Chondrocyte (in vitro differentiated cells): ENCODE results near the gene SYPL1. TPM values are rescaled to one million over a fixed set of nuclear protein-coding genes. Genes with fewer than 3 reads are reported as not detected.

ENCODE experiments used
- DNase-seq: peaks from one replicate; pipeline ENCODE4 v3.0.0; 2021; ENCODE audit warnings: mixed read lengths, low spot score
- H3K27ac Mint-ChIP-seq: one replicate; pipeline ENCODE4 v1.8.0; 2021; ENCODE audit warnings: mild to moderate bottlenecking, moderate library complexity, mixed read lengths; ENCODE audit not compliant: unreplicated experiment
- H3K27me3 Mint-ChIP-seq: 2 replicates; pipeline ENCODE4 v1.8.0; 2021; ENCODE audit warnings: low read depth, mixed read lengths
- H3K36me3 Mint-ChIP-seq: 2 replicates; pipeline ENCODE4 v1.8.0; 2021; ENCODE audit warnings: low read depth, mixed read lengths
- H3K4me1 Mint-ChIP-seq: 2 replicates; pipeline ENCODE4 v1.8.0; 2021; ENCODE audit warnings: low read depth, mild to moderate bottlenecking, mixed read lengths
- H3K4me3 Mint-ChIP-seq: one replicate; pipeline ENCODE4 v1.8.0; 2021; ENCODE audit warnings: mild to moderate bottlenecking, moderate library complexity, mixed read lengths; ENCODE audit not compliant: unreplicated experiment
- H3K9me3 Mint-ChIP-seq: 2 replicates; pipeline ENCODE4 v1.8.0; 2021; ENCODE audit warnings: low read depth, mixed read lengths
- CTCF ChIP-seq: fragments of 200-600 bp; sonication (generic); IDR thresholded peaks from 2 replicates; pipeline ENCODE4 v1.5.0; 2021; ENCODE audit warnings: antibody characterized with exemption, mild to moderate bottlenecking, moderate library complexity
- total RNA-seq: library from RNA; stranded (reverse); gene quantifications from 3 replicates; pipeline ENCODE4 v1.2.1, GENCODE V29; 2021

SYPL1 gene
- total RNA-seq, 1 donor from 2014 or later, result 71.8 TPM

DNA sequence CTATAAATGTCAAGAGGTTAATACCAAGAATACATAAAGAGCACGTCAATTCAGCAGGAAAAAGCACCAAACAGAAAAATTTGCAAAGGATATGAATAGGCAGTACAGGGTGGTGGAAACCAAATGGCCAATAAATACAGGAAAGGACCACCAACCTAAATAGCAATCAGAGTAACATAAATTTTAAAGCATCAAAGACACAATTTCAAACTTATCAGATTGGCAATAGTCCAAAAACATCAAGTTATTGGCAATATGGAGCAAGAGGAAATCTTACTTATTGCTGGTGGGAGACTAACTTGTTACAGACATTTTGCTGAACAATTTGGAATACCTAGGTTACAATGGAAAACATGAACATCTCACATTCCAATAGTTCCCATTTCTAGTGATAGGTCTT lies 24.1 kb downstream of the SYPL1 start:
- DNase-seq, result no peak
- no peak overlapping the region for H3K4me3 Mint-ChIP-seq
- peaks cover 2% of the 10 kb centered on the region for H3K9me3 Mint-ChIP-seq
- no peak overlapping the region for H3K27ac Mint-ChIP-seq
- TF ChIP-seq CTCF, result no peak
- H3K27me3 Mint-ChIP-seq, result no peaks in the 10 kb centered on the region
- no peaks in the 10 kb centered on the region for H3K4me1 Mint-ChIP-seq
- peaks cover 26% of the 10 kb centered on the region for H3K36me3 Mint-ChIP-seq

DNA sequence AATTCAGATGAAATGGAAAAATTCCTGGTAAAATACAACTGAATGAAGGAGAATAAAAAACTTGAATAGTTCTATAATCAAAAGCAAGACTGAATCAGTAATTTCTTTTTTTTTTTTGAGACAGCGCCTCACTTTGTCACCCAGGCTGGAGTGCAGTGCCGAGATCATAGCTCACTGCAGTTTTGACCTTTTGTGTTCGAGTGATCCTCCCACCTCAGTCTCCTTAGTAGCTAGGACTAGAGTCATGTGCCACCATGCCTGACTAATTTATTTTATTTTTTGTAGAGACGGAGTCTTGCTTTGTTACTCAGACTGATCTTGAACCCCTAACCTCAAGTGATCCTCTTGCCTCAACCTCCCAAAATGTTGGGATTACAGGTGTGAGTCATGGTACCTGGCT lies 26.1 kb downstream of the SYPL1 start:
- no peak for DNase-seq
- Mint-ChIP-seq H3K36me3 (peaks cover 17% of the 10 kb centered on the region), H3K27ac (no peak overlapping the region), H3K4me1 (no peaks in the 10 kb centered on the region), H3K9me3 (peaks cover 2% of the 10 kb centered on the region), H3K27me3 (no peaks in the 10 kb centered on the region), H3K4me3 (no peak overlapping the region)
- TF ChIP-seq CTCF, result no peak

GRCh38 chr7:106085015-106085414 lies 27.1 kb downstream of the SYPL1 start:
- no peaks in the 10 kb centered on the region for H3K27me3 Mint-ChIP-seq
- no peak overlapping the region for H3K4me3 Mint-ChIP-seq
- H3K36me3 Mint-ChIP-seq, result peaks cover 12% of the 10 kb centered on the region
- H3K4me1 Mint-ChIP-seq, result no peaks in the 10 kb centered on the region
- H3K27ac Mint-ChIP-seq, result no peak overlapping the region
- H3K9me3 Mint-ChIP-seq, result peaks cover 2% of the 10 kb centered on the region
- no peak for DNase-seq
- no peak for TF ChIP-seq CTCF

- no peak for DNase-seq
- H3K4me1 Mint-ChIP-seq, result no peaks in the 10 kb centered on the region
Observed at GRCh38 chr7:106083717-106084116, 28.4 kb downstream of the SYPL1 start.

GRCh38 chr7:106082087-106082854 lies 29.8 kb downstream of the SYPL1 start:
- no peaks in the 10 kb centered on the region for H3K36me3 Mint-ChIP-seq
- H3K9me3 Mint-ChIP-seq, result peaks cover 3% of the 10 kb centered on the region
- H3K4me1 Mint-ChIP-seq, result no peaks in the 10 kb centered on the region
- H3K4me3 Mint-ChIP-seq, result no peak overlapping the region
- H3K27ac Mint-ChIP-seq, result no peak overlapping the region
- DNase-seq, result no peak
- H3K27me3 Mint-ChIP-seq, result no peaks in the 10 kb centered on the region
- no peak for TF ChIP-seq CTCF

More at GRCh38 chr7:106083717-106084116, 28.4 kb downstream of the SYPL1 start:
- Mint-ChIP-seq H3K4me3 (no peak overlapping the region), H3K27ac (no peak overlapping the region), H3K27me3 (no peaks in the 10 kb centered on the region), H3K36me3 (peaks cover 5% of the 10 kb centered on the region), H3K9me3 (peaks cover 5% of the 10 kb centered on the region)
- no peak for TF ChIP-seq CTCF
